ENCODE measurements around the gene NFATC2. TPM values are rescaled to one million over a fixed set of nuclear protein-coding genes. Genes with fewer than 3 reads are reported as not detected.

The NFATC2 gene
- total RNA-seq, 1 donor from 2014 or later: 46.0 TPM

DNA sequence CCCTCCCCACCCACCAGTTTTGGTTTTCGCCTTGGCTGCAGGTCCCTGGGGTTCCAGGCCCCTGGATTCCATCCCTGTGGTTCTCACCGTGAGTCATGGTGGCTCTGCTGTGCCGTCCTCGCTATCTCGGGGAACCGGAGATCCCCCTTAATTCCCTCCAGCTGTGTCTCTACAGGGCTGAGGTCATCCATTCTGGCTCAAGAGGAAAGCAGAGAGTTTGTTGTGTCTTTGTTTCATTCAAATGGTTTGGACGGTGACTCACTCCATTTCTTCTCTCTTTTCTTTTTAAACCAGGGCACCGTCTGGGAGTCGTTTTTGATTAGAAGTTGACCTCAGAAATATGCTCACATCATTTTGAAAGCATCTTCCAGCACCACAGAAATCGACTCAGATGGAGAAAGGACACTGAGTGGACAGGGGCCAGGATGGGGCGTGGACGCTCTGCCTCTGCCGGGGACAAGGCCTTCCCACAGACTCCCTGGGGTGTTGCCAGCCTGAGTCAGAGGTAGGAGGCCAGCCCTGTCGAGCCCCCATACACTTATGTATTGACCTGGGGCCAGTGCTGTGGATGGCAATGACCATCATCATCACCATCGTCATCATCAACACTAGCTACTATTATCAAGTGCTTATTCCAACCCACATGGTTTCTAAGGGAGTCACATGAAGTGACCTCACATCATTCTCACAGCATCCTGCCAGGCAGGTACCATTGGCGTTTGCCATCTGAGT lies 176.2 kb downstream of the NFATC2 start:
- H3K27ac Mint-ChIP-seq: no peak overlapping the region
- no peak for ATAC-seq (ENCODE audit: low read depth)
- H3K4me3 Mint-ChIP-seq: no peak overlapping the region
- peaks cover 4% of the 10 kb centered on the region for H3K36me3 Mint-ChIP-seq (ENCODE audit: low read depth)
- TF ChIP-seq, protein P1, sequence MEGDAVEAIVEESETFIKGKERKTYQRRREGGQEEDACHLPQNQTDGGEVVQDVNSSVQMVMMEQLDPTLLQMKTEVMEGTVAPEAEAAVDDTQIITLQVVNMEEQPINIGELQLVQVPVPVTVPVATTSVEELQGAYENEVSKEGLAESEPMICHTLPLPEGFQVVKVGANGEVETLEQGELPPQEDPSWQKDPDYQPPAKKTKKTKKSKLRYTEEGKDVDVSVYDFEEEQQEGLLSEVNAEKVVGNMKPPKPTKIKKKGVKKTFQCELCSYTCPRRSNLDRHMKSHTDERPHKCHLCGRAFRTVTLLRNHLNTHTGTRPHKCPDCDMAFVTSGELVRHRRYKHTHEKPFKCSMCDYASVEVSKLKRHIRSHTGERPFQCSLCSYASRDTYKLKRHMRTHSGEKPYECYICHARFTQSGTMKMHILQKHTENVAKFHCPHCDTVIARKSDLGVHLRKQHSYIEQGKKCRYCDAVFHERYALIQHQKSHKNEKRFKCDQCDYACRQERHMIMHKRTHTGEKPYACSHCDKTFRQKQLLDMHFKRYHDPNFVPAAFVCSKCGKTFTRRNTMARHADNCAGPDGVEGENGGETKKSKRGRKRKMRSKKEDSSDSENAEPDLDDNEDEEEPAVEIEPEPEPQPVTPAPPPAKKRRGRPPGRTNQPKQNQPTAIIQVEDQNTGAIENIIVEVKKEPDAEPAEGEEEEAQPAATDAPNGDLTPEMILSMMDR (IDR thresholded peaks at IDR 0.05): no peak
- H3K9me3 Mint-ChIP-seq: peaks cover 9% of the 10 kb centered on the region
- H3K27me3 Mint-ChIP-seq: peaks cover 11% of the 10 kb centered on the region
- POLR2A ChIA-PET: no interaction called here
- H3K4me1 Mint-ChIP-seq: no peaks in the 10 kb centered on the region
- no peak for DNase-seq
- CTCF ChIA-PET: no interaction called here
- intact Hi-C loops (cut with micrococcal nuclease): no loop called here

DNA sequence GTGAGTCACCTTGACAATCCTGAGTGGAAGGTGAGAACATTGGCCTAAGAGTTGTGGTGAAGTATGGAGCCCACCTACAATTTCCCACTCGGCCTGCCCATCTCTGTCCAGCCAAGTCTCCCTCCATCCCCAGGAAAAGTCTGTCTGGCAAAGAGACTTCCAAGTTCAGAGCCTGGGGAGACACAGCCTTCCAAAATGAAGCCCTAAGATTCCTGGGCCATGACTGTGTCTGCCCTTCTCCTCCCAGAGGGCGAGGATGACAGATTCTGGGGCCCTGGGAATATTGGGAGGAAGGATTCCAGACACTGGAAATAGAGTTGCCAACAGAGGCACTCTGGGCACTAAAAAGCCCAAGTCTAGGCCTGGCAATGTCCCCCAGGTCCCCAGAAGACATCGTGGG lies 176.8 kb downstream of the NFATC2 start:
- Mint-ChIP-seq H3K9me3 (peaks cover 9% of the 10 kb centered on the region), H3K4me1 (no peaks in the 10 kb centered on the region), H3K27ac (no peak overlapping the region), H3K4me3 (no peak overlapping the region), H3K27me3 (peaks cover 11% of the 10 kb centered on the region), H3K36me3 (ENCODE audit: low read depth) (peaks cover 4% of the 10 kb centered on the region)
- DNase-seq: no peak
- ChIA-PET CTCF (no interaction called here), POLR2A (no interaction called here)
- ATAC-seq (ENCODE audit: low read depth): no peak
- TF ChIP-seq, protein P1 (IDR thresholded peaks at IDR 0.05): no peak
- intact Hi-C loops (cut with micrococcal nuclease): no loop called here

DNA sequence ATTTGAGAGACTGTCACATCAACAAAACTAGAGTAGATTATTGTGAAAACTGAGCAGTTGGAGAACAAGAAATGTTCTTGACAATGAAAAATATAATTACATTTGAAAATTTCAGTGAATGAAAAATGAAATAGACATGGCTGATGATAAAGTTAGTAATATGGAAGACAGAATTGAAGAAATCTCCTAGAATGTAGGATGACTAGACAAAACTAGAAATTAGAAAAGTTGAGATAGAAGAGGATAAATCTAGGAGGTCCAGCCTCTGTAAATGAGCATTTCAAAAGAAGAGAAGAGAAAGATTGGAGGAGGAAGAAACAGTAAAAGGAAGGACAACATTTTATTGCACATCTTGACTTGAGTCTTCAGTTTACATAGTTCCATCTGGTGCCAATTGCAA lies 178.7 kb downstream of the NFATC2 start:
- POLR2A ChIA-PET: no interaction called here
- intact Hi-C loops (cut with micrococcal nuclease): no loop called here
- DNase-seq: no peak
- peaks cover 11% of the 10 kb centered on the region for H3K27me3 Mint-ChIP-seq
- H3K4me1 Mint-ChIP-seq: no peaks in the 10 kb centered on the region
- no peak for ATAC-seq (ENCODE audit: low read depth)
- H3K4me3 Mint-ChIP-seq: no peak overlapping the region
- CTCF ChIA-PET: no interaction called here
- H3K27ac Mint-ChIP-seq: no peak overlapping the region
- H3K9me3 Mint-ChIP-seq: peaks cover 9% of the 10 kb centered on the region
- H3K36me3 Mint-ChIP-seq (ENCODE audit: low read depth): peaks cover 4% of the 10 kb centered on the region
- TF ChIP-seq, protein P1 (IDR thresholded peaks at IDR 0.05): no peak

DNA sequence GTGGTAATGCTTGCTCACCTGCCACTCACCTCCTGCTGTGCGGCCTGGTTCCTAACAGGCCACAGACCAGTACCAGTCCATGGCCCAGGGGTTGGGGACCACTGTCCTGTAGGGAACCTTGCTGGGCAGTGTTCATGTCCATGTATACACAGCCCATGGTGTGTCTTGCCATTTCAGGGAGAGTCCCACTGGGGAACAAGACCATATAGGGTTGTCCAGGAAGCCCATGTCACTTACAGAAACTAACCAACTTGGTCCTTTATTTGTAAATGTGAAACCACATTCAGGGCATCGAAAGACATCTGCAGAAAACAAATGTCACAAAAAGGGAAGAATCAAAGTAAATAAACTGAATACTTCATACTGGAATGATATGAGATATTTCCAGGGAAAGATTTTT lies 179.1 kb downstream of the NFATC2 start:
- intact Hi-C loops (cut with micrococcal nuclease): no loop called here
- no peak overlapping the region for H3K27ac Mint-ChIP-seq
- H3K36me3 Mint-ChIP-seq (ENCODE audit: low read depth): peaks cover 4% of the 10 kb centered on the region
- ATAC-seq (ENCODE audit: low read depth): no peak
- ChIA-PET POLR2A (no interaction called here), CTCF (no interaction called here)
- peaks cover 9% of the 10 kb centered on the region for H3K9me3 Mint-ChIP-seq
- H3K4me1 Mint-ChIP-seq: no peaks in the 10 kb centered on the region
- TF ChIP-seq, protein P1 (IDR thresholded peaks at IDR 0.05): no peak
- no peak for DNase-seq
- H3K27me3 Mint-ChIP-seq: peaks cover 13% of the 10 kb centered on the region
- H3K4me3 Mint-ChIP-seq: no peak overlapping the region

DNA sequence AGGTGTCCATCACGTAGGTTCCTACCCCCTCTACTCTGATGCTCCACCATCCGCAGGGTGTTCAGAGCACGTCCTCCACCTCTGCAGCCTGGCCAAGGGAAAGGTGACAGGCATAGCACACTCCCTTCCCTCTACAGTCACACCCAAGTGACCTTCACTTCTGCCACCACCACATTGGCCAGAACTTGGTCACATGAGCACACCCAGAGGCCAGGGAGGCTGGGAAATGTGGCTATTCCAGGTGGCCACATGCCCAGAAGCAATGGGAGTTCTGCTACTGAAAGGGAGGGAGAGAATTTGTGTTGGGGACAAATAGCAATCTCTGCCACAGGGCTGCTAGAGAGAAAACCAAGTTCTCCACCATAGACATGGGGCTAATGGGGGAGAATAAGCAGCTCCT lies 180.3 kb downstream of the NFATC2 start:
- TF ChIP-seq, protein P1 (IDR thresholded peaks at IDR 0.05): no peak
- Mint-ChIP-seq H3K4me3 (no peak overlapping the region), H3K27me3 (peaks cover 16% of the 10 kb centered on the region), H3K27ac (no peak overlapping the region), H3K36me3 (ENCODE audit: low read depth) (peaks cover 4% of the 10 kb centered on the region), H3K9me3 (peaks cover 9% of the 10 kb centered on the region), H3K4me1 (no peaks in the 10 kb centered on the region)
- DNase-seq (no peak), ATAC-seq (ENCODE audit: low read depth) (no peak)
- ChIA-PET CTCF (interaction anchor here (1.5 kb wide), 1 partner anchor 10 kb away, joined by 4 read pairs; no protein-coding TSS in a partner anchor), POLR2A (no interaction called here)
- intact Hi-C loops (cut with micrococcal nuclease): no loop called here
